ENCODE measurements around the gene CARD6. TPM values are rescaled to one million over a fixed set of nuclear protein-coding genes. Genes with fewer than 3 reads are reported as not detected.

Gene CARD6, protein sequence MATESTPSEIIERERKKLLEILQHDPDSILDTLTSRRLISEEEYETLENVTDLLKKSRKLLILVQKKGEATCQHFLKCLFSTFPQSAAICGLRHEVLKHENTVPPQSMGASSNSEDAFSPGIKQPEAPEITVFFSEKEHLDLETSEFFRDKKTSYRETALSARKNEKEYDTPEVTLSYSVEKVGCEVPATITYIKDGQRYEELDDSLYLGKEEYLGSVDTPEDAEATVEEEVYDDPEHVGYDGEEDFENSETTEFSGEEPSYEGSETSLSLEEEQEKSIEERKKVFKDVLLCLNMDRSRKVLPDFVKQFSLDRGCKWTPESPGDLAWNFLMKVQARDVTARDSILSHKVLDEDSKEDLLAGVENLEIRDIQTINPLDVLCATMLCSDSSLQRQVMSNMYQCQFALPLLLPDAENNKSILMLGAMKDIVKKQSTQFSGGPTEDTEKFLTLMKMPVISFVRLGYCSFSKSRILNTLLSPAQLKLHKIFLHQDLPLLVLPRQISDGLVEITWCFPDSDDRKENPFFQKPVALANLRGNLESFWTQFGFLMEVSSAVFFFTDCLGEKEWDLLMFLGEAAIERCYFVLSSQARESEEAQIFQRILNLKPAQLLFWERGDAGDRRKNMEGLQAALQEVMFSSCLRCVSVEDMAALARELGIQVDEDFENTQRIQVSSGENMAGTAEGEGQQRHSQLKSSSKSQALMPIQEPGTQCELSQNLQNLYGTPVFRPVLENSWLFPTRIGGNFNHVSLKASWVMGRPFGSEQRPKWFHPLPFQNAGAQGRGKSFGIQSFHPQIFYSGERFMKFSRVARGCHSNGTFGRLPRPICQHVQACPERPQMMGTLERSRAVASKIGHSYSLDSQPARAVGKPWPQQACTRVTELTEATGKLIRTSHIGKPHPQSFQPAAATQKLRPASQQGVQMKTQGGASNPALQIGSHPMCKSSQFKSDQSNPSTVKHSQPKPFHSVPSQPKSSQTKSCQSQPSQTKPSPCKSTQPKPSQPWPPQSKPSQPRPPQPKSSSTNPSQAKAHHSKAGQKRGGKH
- total RNA-seq (2012; rRNA removed): 4.2 and 4.3 TPM in 2 replicates
- polyA plus RNA-seq (2012; rRNA removed): 1.5 and 1.8 TPM in 2 replicates
- polyA plus RNA-seq (2012; cell fraction: cytosol; rRNA removed): 0.46 and 0.63 TPM in 2 replicates
- 0.18 and 1.3 TPM in 2 replicates for polyA plus RNA-seq (2012; cell fraction: nucleus; rRNA removed; ENCODE audit: low replicate concordance)
- percentile 46 among the genes with signal in this experiment for Bru-seq, nascent RNA
- BruChase-seq, experiment 1, labeled RNA remaining after a 6-hour chase: percentile 56 among the genes with signal in this experiment
- percentile 56 among the genes with signal in this experiment for BruChase-seq, experiment 2, labeled RNA remaining after a 2-hour chase
- long read RNA-seq, full-length matches to known transcripts: 2 of 4 reads
- long read RNA-seq, partial matches to known transcripts: 0 of 4 reads
- long read RNA-seq, other reads (novel, unspliced or antisense): 2 of 4 reads

- Histone ChIP-seq H3K27me3 (ENCODE audit: control insufficient read depth, insufficient read depth, low read length) (no peaks in the 10 kb centered on the region), H3K9me3 (ENCODE audit: control insufficient read depth, insufficient read depth, low read length) (no peaks in the 10 kb centered on the region), H3K79me1 (ENCODE audit: low read depth in 1 of 2, low read length in 2 of 2) (no peaks in the 10 kb centered on the region; a peak in 1 of 4 replicates), H4K20me1 (ENCODE audit: insufficient read depth, low read length) (no peaks in the 10 kb centered on the region), H4K91ac (ENCODE audit: insufficient read depth, low read depth, low read length) (peak within 1 kb of the TSS; percentile 91), H2AFZ (replicated peaks; ENCODE audit: low read length, poor library complexity) (peak within 1 kb of the TSS; percentile 85), H3K4me2 (ENCODE audit: low read depth, low read length) (peak within 1 kb of the TSS; percentile 88), H3K4me3 (ENCODE audit: insufficient read depth, low read depth, low read length) (peak within 1 kb of the TSS; percentile 45), H3K9me1 (ENCODE audit: insufficient read depth, low read length) (no peaks in the 10 kb centered on the region), H2AK5ac (ENCODE audit: low read depth, low read length) (0 out of 2 replicates have a peak within 1 kb of the TSS, but pooled peaks have one; percentile 48), H3K36me3 (ENCODE audit: control insufficient read depth, insufficient read depth, low read length) (no peaks in the 10 kb centered on the region), H3K9ac (ENCODE audit: low read depth, low read length) (peak within 1 kb of the TSS; percentile 94), H2AK9ac (replicated peaks; ENCODE audit: low read depth, low read length, poor library complexity) (no peak within 1 kb of the TSS), H3K23ac (ENCODE audit: low read depth, low read length) (peak within 1 kb of the TSS; percentile 96), H3K14ac (replicated peaks; ENCODE audit: low read depth, low read length) (peak within 1 kb of the TSS; percentile 94), H2BK5ac (ENCODE audit: low read depth, low read length, poor library complexity, severe bottlenecking) (peak within 1 kb of the TSS; percentile 92), H2BK120ac (ENCODE audit: low read depth, low read length) (peak within 1 kb of the TSS; percentile 93), H4K5ac (ENCODE audit: low read depth, low read length) (peak within 1 kb of the TSS; percentile 91), H3K4ac (ENCODE audit: low read depth, low read length) (peak within 1 kb of the TSS; percentile 73), H2BK15ac (ENCODE audit: low read depth, low read length) (peak within 1 kb of the TSS; percentile 97; the same call in 2 of the 3 replicates), H3K56ac (ENCODE audit: extremely low read depth, insufficient read depth, low read length) (peak within 1 kb of the TSS; percentile 92), H2BK20ac (ENCODE audit: low read depth, low read length) (peak within 1 kb of the TSS; percentile 87), H3K27ac (ENCODE audit: insufficient read depth, low read length) (peak within 1 kb of the TSS; percentile 87), H3K18ac (ENCODE audit: low read depth, low read length) (peak within 1 kb of the TSS; percentile 97), H4K8ac (ENCODE audit: low read depth in 2 of 2, low read length in 2 of 2) (peak within 1 kb of the TSS; percentile 88 to 97), H3K4me1 (ENCODE audit: control insufficient read depth, insufficient read depth, low read length) (0 out of 2 replicates have a peak, but pooled peaks cover 2% of the 10 kb centered on the region)
- dilution Hi-C loops (cut with HindIII; ENCODE audit: low sequenced_read_pairs, unreplicated experiment) (no loop called here), intact Hi-C loops (cut with micrococcal nuclease) (loop anchor here (5.0 kb wide), 1 partner anchor 36 kb away; no protein-coding TSS in a partner anchor), in situ Hi-C loops (cut with MboI; ENCODE audit: low sequenced_read_pairs) (no loop called here)
- peak; percentile 56 for ATAC-seq (ENCODE audit: low read depth)
- ChIA-PET POLR2A (ENCODE audit: unreplicated experiment) (interaction anchor here (0.6 to 0.8 kb wide), 2 partner anchors 42 to 43 kb away, joined by 5 to 8 read pairs; partner anchors contain the start of gene PRKAA1), CTCF (no interaction called here)
- BruUV-seq (replicated peaks): no TSS peak
- peak; percentile 31 for DNase-seq
- 50% methylated on average over 2 of the region's 9 CpGs; no CpG with 5 or more reads in 1 of the 2 experiments for WGBS, 2 experiments (ENCODE audit: extremely low coverage in 2 of 2, insufficient read length in 1 of 2)
- TF ChIP-seq FOS (IDR thresholded peaks at IDR 0.05; ENCODE audit: low read depth, low read length) (no peak), RCOR1 (IDR thresholded peaks at IDR 0.05; ENCODE audit: insufficient replicate concordance, low read length) (no peak), CHD1 (IDR thresholded peaks at IDR 0.05; ENCODE audit: low read depth, low read length) (no peak), BHLHE40 (IDR thresholded peaks at IDR 0.05; ENCODE audit: low read depth, low read length) (no peak), MAFK (IDR thresholded peaks at IDR 0.05; ENCODE audit: low read depth, low read length) (no peak; the same call in 1 of the 2 replicates), MXI1 (IDR thresholded peaks at IDR 0.05; ENCODE audit: borderline replicate concordance, low read depth, low read length) (no peak), SMC3 (IDR thresholded peaks at IDR 0.05; ENCODE audit: low read depth, low read length) (no peak), CEBPB (IDR thresholded peaks at IDR 0.05; ENCODE audit: low read depth, low read length) (no peak), RAD21 (IDR thresholded peaks at IDR 0.05; ENCODE audit: low read length) (no peak), POLR2A (IDR thresholded peaks at IDR 0.05; ENCODE audit: low read depth, low read length) (no peak)
- TF ChIP-seq, protein P1, sequence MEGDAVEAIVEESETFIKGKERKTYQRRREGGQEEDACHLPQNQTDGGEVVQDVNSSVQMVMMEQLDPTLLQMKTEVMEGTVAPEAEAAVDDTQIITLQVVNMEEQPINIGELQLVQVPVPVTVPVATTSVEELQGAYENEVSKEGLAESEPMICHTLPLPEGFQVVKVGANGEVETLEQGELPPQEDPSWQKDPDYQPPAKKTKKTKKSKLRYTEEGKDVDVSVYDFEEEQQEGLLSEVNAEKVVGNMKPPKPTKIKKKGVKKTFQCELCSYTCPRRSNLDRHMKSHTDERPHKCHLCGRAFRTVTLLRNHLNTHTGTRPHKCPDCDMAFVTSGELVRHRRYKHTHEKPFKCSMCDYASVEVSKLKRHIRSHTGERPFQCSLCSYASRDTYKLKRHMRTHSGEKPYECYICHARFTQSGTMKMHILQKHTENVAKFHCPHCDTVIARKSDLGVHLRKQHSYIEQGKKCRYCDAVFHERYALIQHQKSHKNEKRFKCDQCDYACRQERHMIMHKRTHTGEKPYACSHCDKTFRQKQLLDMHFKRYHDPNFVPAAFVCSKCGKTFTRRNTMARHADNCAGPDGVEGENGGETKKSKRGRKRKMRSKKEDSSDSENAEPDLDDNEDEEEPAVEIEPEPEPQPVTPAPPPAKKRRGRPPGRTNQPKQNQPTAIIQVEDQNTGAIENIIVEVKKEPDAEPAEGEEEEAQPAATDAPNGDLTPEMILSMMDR (conservative IDR thresholded peaks at IDR 0.05; ENCODE audit: low read depth, low read length): no peak
Measured at GRCh38 chr5:40841068-40841805, at the start of gene CARD6. TSS of gene CARD6 (plus strand) at chr5:40841367. CDS start at chr5:40841383, 16 bp downstream.

Data from IMR-90 (cell line).